ENCODE measurements around the gene DOK7.

The DOK7 gene

GRCh38 chr4:3523146-3523627 is 60.1 kb downstream of the DOK7 start:
- DNase-seq (ENCODE audit: low read depth in 2 of 2) = no peak
- no peak for TF ChIP-seq CTCF (IDR thresholded peaks at IDR 0.05; ENCODE audit: low read depth, low read length)
- H3K4me3 ChIP-seq (replicated peaks in 1 of 2; ENCODE audit: low read depth in 2 of 2, low read length in 2 of 2) = no peak overlapping the region

GRCh38 chr4:3523628-3524221 is 60.6 kb downstream of the DOK7 start:
- TF ChIP-seq CTCF (IDR thresholded peaks at IDR 0.05; ENCODE audit: low read depth, low read length) = no peak
- no peak for DNase-seq (ENCODE audit: low read depth in 2 of 2)
- H3K4me3 ChIP-seq (replicated peaks in 1 of 2; ENCODE audit: low read depth in 2 of 2, low read length in 2 of 2) = no peak overlapping the region

DNA sequence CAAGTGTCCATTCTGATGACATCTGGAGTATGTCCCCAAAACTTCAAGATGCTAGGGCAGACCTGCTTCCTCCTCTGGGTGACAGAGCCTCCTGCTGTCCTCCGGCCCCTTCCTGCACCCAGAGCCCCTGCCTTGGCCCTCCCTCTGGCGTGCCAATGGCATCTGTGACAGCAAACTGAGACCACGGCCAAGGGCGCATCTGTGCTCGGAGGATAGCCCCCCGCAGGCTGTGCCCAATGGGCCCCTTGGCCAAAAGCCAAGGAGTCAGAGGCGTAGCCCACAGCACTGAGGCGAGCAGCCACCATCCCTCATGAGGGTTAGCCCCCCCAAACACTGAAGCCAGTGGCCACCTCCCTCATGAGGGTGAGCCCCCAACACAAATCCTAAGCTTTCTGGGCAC is 61.2 kb downstream of the DOK7 start:
- no peak overlapping the region for H3K4me3 ChIP-seq (replicated peaks in 1 of 2; ENCODE audit: low read depth in 2 of 2, low read length in 2 of 2)
- no peak for DNase-seq (ENCODE audit: low read depth in 2 of 2)
- no peak for TF ChIP-seq CTCF (IDR thresholded peaks at IDR 0.05; ENCODE audit: low read depth, low read length)

- H3K4me3 ChIP-seq (replicated peaks in 1 of 2; ENCODE audit: low read depth in 2 of 2, low read length in 2 of 2) = no peak overlapping the region
- no peak for DNase-seq (ENCODE audit: low read depth in 2 of 2)
- TF ChIP-seq CTCF (IDR thresholded peaks at IDR 0.05; ENCODE audit: low read depth, low read length) = no peak
Measured at GRCh38 chr4:3524920-3525319, 61.8 kb downstream of the DOK7 start.

DNA sequence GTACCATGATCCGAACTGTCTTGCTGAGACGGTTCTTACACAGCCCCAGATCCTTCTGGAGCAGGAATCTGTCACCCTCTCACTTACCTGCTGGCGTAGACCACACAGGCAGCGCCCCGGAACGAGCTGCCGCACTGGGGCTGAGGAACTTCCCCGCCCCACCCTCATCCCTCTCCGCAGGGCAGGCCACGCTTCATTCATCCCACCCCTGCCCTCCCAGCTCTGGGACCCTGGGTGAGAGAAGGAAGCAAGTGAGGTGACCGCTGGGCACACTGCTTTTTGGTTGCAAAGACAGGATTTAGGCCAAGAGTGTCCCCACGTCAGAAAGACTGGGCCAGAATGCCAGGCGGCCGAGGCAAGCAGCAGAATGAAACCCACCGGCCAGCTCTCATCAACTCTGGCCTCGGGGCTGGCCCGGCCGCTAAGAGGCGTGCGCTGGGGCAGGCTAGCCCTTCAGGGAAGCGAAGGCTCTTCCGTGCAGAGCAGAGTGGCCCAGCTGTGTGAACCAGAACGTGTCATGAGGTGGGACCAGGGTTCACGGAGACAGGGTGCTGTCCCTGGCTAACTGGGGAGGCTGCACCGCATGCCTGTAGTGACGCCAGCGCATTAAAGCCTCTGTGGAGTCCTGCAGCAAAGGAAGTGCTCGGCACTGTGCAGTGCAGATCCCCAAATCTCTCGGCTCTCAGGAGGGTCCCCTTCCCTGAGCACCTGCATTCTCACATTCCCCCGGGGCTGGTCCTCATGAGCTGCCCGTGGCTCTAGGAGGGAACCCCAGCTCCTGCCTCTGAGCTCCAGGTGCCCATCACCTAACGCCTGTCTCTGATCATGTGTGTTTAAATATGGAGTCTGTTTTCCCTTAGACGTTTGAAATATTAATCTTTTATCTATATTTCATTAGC is 62.7 kb downstream of the DOK7 start:
- H3K4me3 ChIP-seq (replicated peaks in 1 of 2; ENCODE audit: low read depth in 2 of 2, low read length in 2 of 2) = no peak overlapping the region
- DNase-seq (ENCODE audit: low read depth in 2 of 2) = no peak
- TF ChIP-seq CTCF (IDR thresholded peaks at IDR 0.05; ENCODE audit: low read depth, low read length) = no peak

GRCh38 chr4:3526456-3526855 is 63.4 kb downstream of the DOK7 start:
- no peak overlapping the region for H3K4me3 ChIP-seq (replicated peaks in 1 of 2; ENCODE audit: low read depth in 2 of 2, low read length in 2 of 2)
- DNase-seq (ENCODE audit: low read depth in 2 of 2) = no peak
- TF ChIP-seq CTCF (IDR thresholded peaks at IDR 0.05; ENCODE audit: low read depth, low read length) = no peak

Measured in cardiac fibroblast (primary cell).